ENCODE data around the gene VDAC2.
"Not testable (repeated sequence)": the region's sequence is repeated elsewhere in the genome, so short reads cannot be mapped to it uniquely, and the experiment has no call there.

Gene VDAC2

DNA sequence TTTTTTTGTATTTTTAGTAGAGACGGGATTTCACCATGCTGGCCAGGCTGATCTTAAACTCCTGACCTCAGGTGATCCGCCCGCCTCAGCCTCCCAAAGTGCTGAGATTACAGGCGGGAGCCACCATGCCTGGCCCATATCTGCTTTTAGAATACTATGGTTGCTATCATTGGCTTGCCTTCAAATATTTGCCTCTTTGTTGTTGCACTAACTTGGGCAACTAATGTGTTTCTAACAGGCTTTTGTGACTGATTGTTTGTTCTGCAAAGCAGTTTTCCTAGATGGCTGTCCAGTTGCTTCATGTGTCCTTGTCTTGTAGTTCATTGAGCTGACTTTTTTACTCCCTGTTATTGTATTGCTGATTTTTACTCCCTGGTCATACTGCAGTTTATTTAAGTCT, 9.7 kb downstream of the VDAC2 start:
- Histone ChIP-seq H3K36me3 (ENCODE audit: control insufficient read depth, insufficient read depth, low read length) (peaks cover 35% of the 10 kb centered on the region), H3K9me3 (ENCODE audit: control insufficient read depth, insufficient read depth, low read length) (no peaks in the 10 kb centered on the region), H3K9ac (ENCODE audit: low read depth, low read length) (no peak overlapping the region), H3K4me1 (ENCODE audit: control insufficient read depth, insufficient read depth, low read length) (peaks cover 21% of the 10 kb centered on the region), H3K4me3 (ENCODE audit: low read depth, low read length) (no peak overlapping the region), H3K27me3 (ENCODE audit: control insufficient read depth, insufficient read depth, low read length) (no peaks in the 10 kb centered on the region)

DNA sequence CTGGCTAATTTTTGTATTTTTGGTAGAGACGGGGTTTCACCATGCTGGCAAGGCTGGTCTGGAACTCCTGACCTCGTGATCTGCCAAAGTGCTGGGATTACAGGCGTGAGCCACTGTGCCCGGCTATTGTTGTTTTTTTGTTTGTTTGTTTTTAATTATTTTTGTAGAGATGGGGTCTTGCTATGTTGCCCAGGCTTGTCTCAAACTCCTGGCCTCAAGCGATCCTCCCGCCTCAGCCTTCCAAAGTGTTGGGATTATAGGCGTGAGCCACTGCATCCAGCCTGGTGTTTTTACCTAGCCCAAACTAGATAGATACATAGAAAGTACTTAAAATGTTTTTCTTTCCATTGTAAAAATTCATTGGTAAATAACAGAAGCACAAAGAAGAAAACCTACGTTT, 10.9 kb downstream of the VDAC2 start:
- H3K27me3 ChIP-seq (ENCODE audit: control insufficient read depth, insufficient read depth, low read length); H3K9ac ChIP-seq (ENCODE audit: low read depth, low read length); H3K4me3 ChIP-seq (ENCODE audit: low read depth, low read length); H3K9me3 ChIP-seq (ENCODE audit: control insufficient read depth, insufficient read depth, low read length): not testable (repeated sequence)
- Histone ChIP-seq H3K4me1 (ENCODE audit: control insufficient read depth, insufficient read depth, low read length) (peaks cover 29% of the 10 kb centered on the region), H3K36me3 (ENCODE audit: control insufficient read depth, insufficient read depth, low read length) (peaks cover 31% of the 10 kb centered on the region)

DNA sequence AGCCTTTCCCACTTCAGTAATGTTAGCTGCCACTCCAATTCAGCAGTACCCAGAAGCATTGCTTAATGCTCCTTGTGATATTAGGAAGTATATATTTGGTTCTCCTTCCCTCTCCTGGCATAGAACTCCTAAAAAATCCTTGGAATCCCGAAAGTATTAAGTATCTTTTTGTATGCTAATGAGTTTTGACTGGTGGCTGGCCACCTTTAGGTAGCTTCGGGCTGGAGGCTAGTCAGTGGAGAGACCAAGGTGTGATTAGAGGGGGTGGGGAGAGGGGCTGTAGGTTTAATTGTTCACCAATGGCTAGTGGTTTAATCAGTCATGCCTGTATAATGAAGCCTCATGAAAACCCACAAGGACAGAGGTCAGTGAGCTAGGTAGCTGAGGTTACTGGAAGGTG, 12.9 kb downstream of the VDAC2 start:
- Histone ChIP-seq H3K9ac (ENCODE audit: low read depth, low read length) (peak overlapping the region; percentile 14), H3K4me3 (ENCODE audit: low read depth, low read length) (peak overlapping the region; percentile 12), H3K9me3 (ENCODE audit: control insufficient read depth, insufficient read depth, low read length) (no peaks in the 10 kb centered on the region), H3K4me1 (ENCODE audit: control insufficient read depth, insufficient read depth, low read length) (peaks cover 38% of the 10 kb centered on the region), H3K36me3 (ENCODE audit: control insufficient read depth, insufficient read depth, low read length) (peaks cover 17% of the 10 kb centered on the region), H3K27me3 (ENCODE audit: control insufficient read depth, insufficient read depth, low read length) (no peaks in the 10 kb centered on the region)

DNA sequence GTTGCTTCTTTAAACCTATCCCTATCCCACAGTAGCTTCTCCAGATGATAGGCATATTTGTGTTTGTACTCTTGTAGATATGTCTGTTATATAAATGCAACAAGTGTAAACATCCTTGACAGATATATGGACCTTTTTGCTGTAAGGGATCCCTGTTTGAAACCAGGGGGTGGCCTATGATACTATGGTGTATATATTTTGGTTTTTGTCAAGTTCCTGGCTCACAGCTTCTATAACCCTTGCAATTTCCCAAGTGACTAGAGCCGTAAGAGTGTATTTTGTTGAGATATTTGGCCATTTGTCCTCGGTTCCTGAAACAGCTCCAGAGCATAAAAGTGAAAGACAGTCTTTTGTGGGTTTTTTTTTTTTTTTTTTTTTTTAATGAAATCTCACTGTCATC, 15.5 kb downstream of the VDAC2 start:
- H3K27me3 ChIP-seq (ENCODE audit: control insufficient read depth, insufficient read depth, low read length): no peaks in the 10 kb centered on the region
- H3K36me3 ChIP-seq (ENCODE audit: control insufficient read depth, insufficient read depth, low read length): peaks cover 10% of the 10 kb centered on the region
- H3K4me1 ChIP-seq (ENCODE audit: control insufficient read depth, insufficient read depth, low read length): peaks cover 38% of the 10 kb centered on the region
- no peaks in the 10 kb centered on the region for H3K9me3 ChIP-seq (ENCODE audit: control insufficient read depth, insufficient read depth, low read length)
- H3K9ac ChIP-seq (ENCODE audit: low read depth, low read length): no peak overlapping the region
- no peak overlapping the region for H3K4me3 ChIP-seq (ENCODE audit: low read depth, low read length)

DNA sequence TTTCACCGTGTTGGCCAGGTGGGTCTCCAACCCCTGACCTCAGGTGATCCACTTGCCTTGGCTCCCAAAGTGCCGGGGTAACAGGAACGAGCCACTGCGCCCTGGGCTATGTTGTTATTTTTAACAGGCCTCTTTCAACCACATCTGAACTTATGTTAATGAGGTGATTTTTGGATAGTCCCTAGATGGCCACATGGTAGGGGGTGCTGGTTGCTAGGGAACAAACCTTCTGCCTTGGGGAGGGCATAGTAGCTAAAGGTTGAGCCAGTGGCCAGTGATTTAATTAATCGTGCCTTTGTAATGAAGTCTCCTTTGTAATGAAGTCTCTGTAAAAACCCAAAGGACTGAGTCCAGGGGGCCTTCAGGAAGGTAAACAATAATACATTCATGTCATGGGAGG, 16.1 kb downstream of the VDAC2 start:
- no peaks in the 10 kb centered on the region for H3K27me3 ChIP-seq (ENCODE audit: control insufficient read depth, insufficient read depth, low read length)
- no peaks in the 10 kb centered on the region for H3K9me3 ChIP-seq (ENCODE audit: control insufficient read depth, insufficient read depth, low read length)
- H3K4me1 ChIP-seq (ENCODE audit: control insufficient read depth, insufficient read depth, low read length): peaks cover 38% of the 10 kb centered on the region
- peaks cover 12% of the 10 kb centered on the region for H3K36me3 ChIP-seq (ENCODE audit: control insufficient read depth, insufficient read depth, low read length)
- H3K4me3 ChIP-seq (ENCODE audit: low read depth, low read length): no peak overlapping the region
- no peak overlapping the region for H3K9ac ChIP-seq (ENCODE audit: low read depth, low read length)

DNA sequence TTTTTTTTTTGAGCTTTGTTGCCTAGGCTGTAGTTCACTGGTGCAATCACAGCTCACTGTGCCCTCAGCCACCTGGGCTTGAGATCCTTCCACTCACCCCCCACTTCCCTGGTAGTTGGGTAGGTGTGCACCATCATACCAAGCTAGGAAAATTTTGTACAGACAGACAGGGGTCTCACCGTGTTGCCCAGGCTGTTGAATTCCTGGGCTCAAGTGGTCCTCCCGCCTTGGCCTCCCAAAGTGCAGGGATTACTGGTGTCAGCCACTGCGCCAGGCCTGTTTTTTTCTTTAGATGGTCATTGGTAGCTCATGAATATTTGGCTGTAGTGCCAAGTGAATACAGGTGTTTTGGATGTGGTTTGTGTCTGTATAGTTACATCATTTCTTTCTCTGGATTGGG, 17.7 kb downstream of the VDAC2 start:
- H3K36me3 ChIP-seq (ENCODE audit: control insufficient read depth, insufficient read depth, low read length): peaks cover 21% of the 10 kb centered on the region
- H3K4me3 ChIP-seq (ENCODE audit: low read depth, low read length): no peak overlapping the region
- H3K27me3 ChIP-seq (ENCODE audit: control insufficient read depth, insufficient read depth, low read length): no peaks in the 10 kb centered on the region
- H3K4me1 ChIP-seq (ENCODE audit: control insufficient read depth, insufficient read depth, low read length): peaks cover 36% of the 10 kb centered on the region
- no peak overlapping the region for H3K9ac ChIP-seq (ENCODE audit: low read depth, low read length)
- no peaks in the 10 kb centered on the region for H3K9me3 ChIP-seq (ENCODE audit: control insufficient read depth, insufficient read depth, low read length)

DNA sequence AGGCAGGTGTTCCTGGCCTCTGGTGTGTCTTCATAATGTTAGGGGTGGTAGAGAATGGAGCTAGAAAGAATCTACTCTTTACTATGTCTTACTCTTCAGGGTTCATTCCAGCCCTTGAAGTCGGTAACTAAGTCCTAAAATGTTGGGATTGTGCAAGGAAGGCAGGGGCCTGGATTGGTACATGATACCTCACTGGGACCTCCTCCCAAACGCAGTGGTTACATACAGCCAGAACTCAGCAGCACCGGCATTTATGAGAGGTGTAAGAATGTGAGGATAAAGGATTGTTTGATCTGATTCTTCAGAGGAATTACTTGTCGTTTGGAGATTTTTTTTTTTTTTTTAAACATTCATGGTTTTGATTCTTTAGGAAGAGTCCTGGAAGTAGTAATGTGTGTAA, 18.2 kb downstream of the VDAC2 start:
- Histone ChIP-seq H3K36me3 (ENCODE audit: control insufficient read depth, insufficient read depth, low read length) (peaks cover 21% of the 10 kb centered on the region), H3K9ac (ENCODE audit: low read depth, low read length) (no peak overlapping the region), H3K4me3 (ENCODE audit: low read depth, low read length) (no peak overlapping the region), H3K4me1 (ENCODE audit: control insufficient read depth, insufficient read depth, low read length) (peaks cover 36% of the 10 kb centered on the region), H3K27me3 (ENCODE audit: control insufficient read depth, insufficient read depth, low read length) (no peaks in the 10 kb centered on the region), H3K9me3 (ENCODE audit: control insufficient read depth, insufficient read depth, low read length) (no peaks in the 10 kb centered on the region)

DNA sequence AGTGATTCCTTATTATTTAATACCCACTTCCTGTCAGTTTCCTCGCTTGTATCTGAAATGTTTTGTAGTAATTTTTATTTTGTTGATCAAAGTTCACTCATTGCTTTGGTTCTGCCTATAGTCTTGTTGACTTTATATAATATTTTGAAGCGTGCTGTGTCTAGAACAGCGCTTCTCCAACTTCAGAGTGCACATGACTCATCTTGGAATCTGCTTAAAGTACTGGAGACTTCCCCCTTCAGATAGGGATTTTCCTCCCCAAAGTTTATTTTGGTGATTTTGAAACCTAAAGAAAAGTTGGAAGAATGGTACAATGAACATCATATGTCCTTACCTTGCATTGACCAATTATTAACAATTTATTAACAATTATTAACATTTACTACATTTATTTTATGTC, 19.4 kb downstream of the VDAC2 start:
- Histone ChIP-seq H3K27me3 (ENCODE audit: control insufficient read depth, insufficient read depth, low read length) (no peaks in the 10 kb centered on the region), H3K36me3 (ENCODE audit: control insufficient read depth, insufficient read depth, low read length) (peaks cover 17% of the 10 kb centered on the region), H3K9me3 (ENCODE audit: control insufficient read depth, insufficient read depth, low read length) (no peaks in the 10 kb centered on the region), H3K4me3 (ENCODE audit: low read depth, low read length) (no peak overlapping the region), H3K9ac (ENCODE audit: low read depth, low read length) (no peak overlapping the region), H3K4me1 (ENCODE audit: control insufficient read depth, insufficient read depth, low read length) (peaks cover 24% of the 10 kb centered on the region)

DNA sequence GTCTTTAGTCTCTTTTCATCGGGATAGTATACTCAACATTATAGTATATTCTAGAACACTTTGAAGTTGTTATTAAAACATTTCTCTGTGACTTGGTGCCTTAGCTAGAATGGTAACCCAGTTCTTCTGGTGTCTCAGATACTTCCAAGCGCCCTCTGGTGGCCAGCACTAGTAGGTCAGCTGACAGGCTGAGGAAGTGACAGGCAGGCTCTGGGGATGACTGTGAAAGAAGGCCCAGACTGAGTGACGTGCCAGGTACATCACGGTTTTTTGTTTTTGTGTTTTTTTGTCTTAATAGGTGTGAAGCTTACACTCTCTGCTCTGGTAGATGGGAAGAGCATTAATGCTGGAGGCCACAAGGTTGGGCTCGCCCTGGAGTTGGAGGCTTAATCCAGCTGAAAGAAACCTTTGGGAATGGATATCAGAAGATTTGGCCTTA, 20.0 kb downstream of the VDAC2 start:
- Histone ChIP-seq H3K4me3 (ENCODE audit: low read depth, low read length) (no peak overlapping the region), H3K9me3 (ENCODE audit: control insufficient read depth, insufficient read depth, low read length) (no peaks in the 10 kb centered on the region), H3K9ac (ENCODE audit: low read depth, low read length) (no peak overlapping the region), H3K4me1 (ENCODE audit: control insufficient read depth, insufficient read depth, low read length) (peaks cover 19% of the 10 kb centered on the region), H3K36me3 (ENCODE audit: control insufficient read depth, insufficient read depth, low read length) (peaks cover 17% of the 10 kb centered on the region), H3K27me3 (ENCODE audit: control insufficient read depth, insufficient read depth, low read length) (no peaks in the 10 kb centered on the region)

DNA sequence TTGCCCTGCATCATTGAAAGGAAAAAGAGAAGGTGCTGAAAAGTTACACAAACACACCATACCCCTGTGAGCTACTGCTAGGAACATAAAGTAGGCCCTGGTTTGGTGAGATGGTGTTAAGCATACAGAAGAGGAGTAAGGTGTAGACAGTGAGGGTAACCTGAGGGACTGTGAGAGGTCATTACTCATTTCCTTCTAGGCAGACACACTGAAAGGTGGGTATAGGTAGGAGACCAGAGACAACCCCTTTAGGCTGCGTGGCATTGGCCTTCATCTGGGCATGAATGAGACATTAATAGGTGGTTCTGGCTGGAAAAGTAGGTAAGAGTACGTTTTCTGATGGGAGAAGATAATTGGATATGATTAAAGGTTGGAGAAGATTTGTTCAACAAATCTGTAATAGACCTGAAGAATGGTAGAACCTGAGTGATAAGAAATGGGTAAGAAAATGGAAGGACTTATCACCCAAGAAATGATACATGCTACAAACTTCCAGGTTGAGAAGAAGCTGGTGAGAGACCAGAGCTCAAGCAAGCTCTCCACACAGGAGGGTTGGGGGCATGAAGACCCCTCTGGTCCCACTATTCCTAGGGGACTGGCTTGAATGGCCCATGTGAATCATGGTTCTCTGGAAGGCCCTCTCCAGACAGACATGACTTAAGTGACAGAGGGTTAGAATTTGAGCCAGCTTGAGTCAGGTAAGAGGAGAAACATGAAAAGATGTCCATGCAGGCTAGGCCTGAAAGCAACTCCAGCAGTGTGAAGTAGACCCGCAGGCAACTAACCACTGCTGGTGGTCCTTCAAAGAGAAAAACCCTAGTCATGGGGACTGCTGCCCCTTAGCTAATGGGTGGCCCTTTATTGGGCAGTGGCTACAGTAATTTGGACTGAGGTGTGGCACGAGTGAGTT, 21.3 kb downstream of the VDAC2 start:
- Histone ChIP-seq H3K36me3 (ENCODE audit: control insufficient read depth, insufficient read depth, low read length) (peaks cover 17% of the 10 kb centered on the region), H3K9ac (ENCODE audit: low read depth, low read length) (no peak overlapping the region), H3K27me3 (ENCODE audit: control insufficient read depth, insufficient read depth, low read length) (no peaks in the 10 kb centered on the region), H3K9me3 (ENCODE audit: control insufficient read depth, insufficient read depth, low read length) (no peaks in the 10 kb centered on the region), H3K4me3 (ENCODE audit: low read depth, low read length) (no peak overlapping the region), H3K4me1 (ENCODE audit: control insufficient read depth, insufficient read depth, low read length) (peaks cover 11% of the 10 kb centered on the region)

DNA sequence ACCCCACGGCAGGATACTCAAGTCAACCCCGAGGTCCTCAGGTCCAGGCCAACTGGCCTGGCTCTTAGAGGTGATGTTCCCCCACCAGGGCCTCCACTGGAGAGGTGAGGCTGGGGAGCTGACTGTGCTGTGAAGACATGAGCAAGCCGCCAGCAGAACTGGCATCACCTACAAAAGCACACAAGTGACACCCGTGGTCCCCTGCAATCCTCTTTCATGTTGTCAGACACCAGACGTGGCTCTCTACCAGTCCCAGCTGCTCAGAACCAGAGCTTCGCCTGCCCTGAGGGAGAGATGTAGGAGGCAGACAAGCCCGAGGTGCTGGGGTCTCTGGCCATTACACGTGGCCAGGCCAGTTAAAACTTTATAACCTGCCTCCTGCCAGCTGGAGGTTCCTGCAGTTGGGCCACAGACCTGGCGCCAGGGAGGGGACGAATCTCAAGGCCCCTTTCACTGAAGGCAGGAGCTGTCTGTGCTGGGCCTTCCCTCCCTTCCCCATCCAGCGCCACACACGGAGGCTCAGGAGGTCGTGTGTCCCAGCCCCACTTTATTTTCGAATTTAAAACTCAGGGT, 22.9 kb downstream of the VDAC2 start:
- Histone ChIP-seq H3K9me3 (ENCODE audit: control insufficient read depth, insufficient read depth, low read length) (no peaks in the 10 kb centered on the region), H3K4me1 (ENCODE audit: control insufficient read depth, insufficient read depth, low read length) (peaks cover 6% of the 10 kb centered on the region), H3K9ac (ENCODE audit: low read depth, low read length) (peak overlapping the region; percentile 93), H3K36me3 (ENCODE audit: control insufficient read depth, insufficient read depth, low read length) (peaks cover 17% of the 10 kb centered on the region), H3K27me3 (ENCODE audit: control insufficient read depth, insufficient read depth, low read length) (no peaks in the 10 kb centered on the region), H3K4me3 (ENCODE audit: low read depth, low read length) (peak overlapping the region; percentile 50)
